Spleen (tissue), 7 donors: ENCODE results near the gene PIGV.

Source experiments
- CTCF ChIP-seq, 11 experiments: fragments of 200-600 bp in 7 of 11; fragments of 450-650 bp in 4 of 11; sonication (generic) in 4 of 11; IDR thresholded peaks in 8 of 11; conservative IDR thresholded peaks in 3 of 11; 1 replicate in 7 of 11; 2 replicates in 4 of 11; pipeline versions ENCODE4 v1.4.0 to v1.8.0; 2016 to 2021; ENCODE audit warnings: antibody characterized with exemption in 11 of 11, inconsistent platforms in 4 of 11, mild to moderate bottlenecking in 1 of 11
- POLR2A ChIP-seq, 3 donors: fragments of 450-650 bp; IDR thresholded peaks; one replicate each; pipeline ENCODE4 v1.5.1; 2017; ENCODE audit warnings: antibody characterized with exemption in 3 of 3, mild to moderate bottlenecking in 1 of 3
- POLR2AphosphoS5 ChIP-seq, 3 donors: sonication (generic); formaldehyde crosslinking; IDR thresholded peaks; one replicate each; pipeline ENCODE4 v1.5.1; 2017; ENCODE audit warnings: antibody characterized with exemption in 3 of 3
- donor health status: DM: no; HTN: no; CAD: no; lungs with moderate emphysema.
- donor health status: DM: no; HTN: no; CAD: no.
- donor health status: DM: no; HTN: no; CAD: no.

GRCh38 chr1:26754086-26754874 is 33.5 kb upstream of the PIGV start:
- TF ChIP-seq CTCF (IDR thresholded peaks at IDR 0.05 in 8 of 11, conservative IDR thresholded peaks at IDR 0.05 in 3 of 11) (no peak), POLR2AphosphoS5 (IDR thresholded peaks at IDR 0.05) (no peak), POLR2A (IDR thresholded peaks at IDR 0.05) (no peak)
